Mucosa of descending colon (tissue), 3 donors: ENCODE data around the gene CHKB. TPM values are rescaled to one million over a fixed set of nuclear protein-coding genes. Genes with fewer than 3 reads are reported as not detected.
A peak's percentile ranks its signal among the peaks of the same experiment; 100 is the strongest.
"Not testable (repeated sequence)": the region's sequence is repeated elsewhere in the genome, so short reads cannot be mapped to it uniquely, and the experiment has no call there.

Source experiments
- ATAC-seq: fragments of 200-7000 bp; cut with Tn5 transposase; one replicate; pipeline ENCODE4 v1.9.1; 2020; ENCODE audit warnings: mild to moderate bottlenecking, moderate library complexity
- DNase-seq, 3 donors: peaks; one replicate each; pipeline ENCODE4 v3.0.0-alpha.2; 2020
- H3K36me3 ChIP-seq: fragments of 200-600 bp; one replicate; pipeline ENCODE4 v1.8.0; 2021; ENCODE audit warnings: low read depth, mild to moderate bottlenecking
- H3K4me1 ChIP-seq: fragments of 200-600 bp; one replicate; pipeline ENCODE4 v1.8.0; 2021; ENCODE audit warnings: low read depth, mild to moderate bottlenecking
- H3K4me3 ChIP-seq: fragments of 200-600 bp; one replicate; pipeline ENCODE4 v1.8.0; 2021; ENCODE audit warnings: mild to moderate bottlenecking
- H3K9me3 ChIP-seq: fragments of 200-600 bp; one replicate; pipeline ENCODE4 v1.8.0; 2021; ENCODE audit warnings: mild to moderate bottlenecking
- CTCF ChIP-seq: fragments of 200-600 bp; IDR thresholded peaks from one replicate; pipeline ENCODE4 v1.8.0; 2022; ENCODE audit warnings: antibody characterized with exemption, mild to moderate bottlenecking
- intact Hi-C, 2 donors: fragments of 100-400 bp; cut with DNase I in 1 of 2; cut with micrococcal nuclease in 1 of 2; formaldehyde crosslinking; loops; one replicate each; pipeline versions ENCODE4 v1.11.0 to v1.11.1; 2022; cut with DNase I, micrococcal nuclease
- total RNA-seq, 3 donors: library from RNA; stranded (reverse); fragmentation: NEBNext Ultra II Directional in 2 of 3; extraction: Animal tissue kit (Norgen Biotek cat#: 25700) in 2 of 3; gene quantifications; one replicate each; pipeline versions ENCODE4 v1.2.1 to v1.2.4, GENCODE V29; 2021 to 2023
- donor health status: DM: no; HTN: no; CAD: no; lungs with moderate emphysema.
- donor health status: DM: no; HTN: no; CAD: no.
- donor health status: DM: no; HTN: yes; CAD: no.

CHKB gene
- total RNA-seq, 3 donors from 2014 or later = 79.9 to 95.0 (median 80.9) TPM

- ATAC-seq = peak; percentile 83
- intact Hi-C loops = loop anchor here in 1 of 2 donors (5.0 kb wide), 1 partner anchor 96 kb away; the partner anchor contains the start of gene SCO2
- H3K4me1 ChIP-seq = peaks cover 26% of the 10 kb centered on the region
- no peaks in the 10 kb centered on the region for H3K36me3 ChIP-seq
- DNase-seq = peak; percentile 92 to 94 (median 93)
- no peak overlapping the region for H3K4me3 ChIP-seq
- no peak for TF ChIP-seq CTCF
- no peaks in the 10 kb centered on the region for H3K9me3 ChIP-seq
These were observed 40.2 kb upstream of the CHKB start for GRCh38 chr22:50622723-50623327.

- Histone ChIP-seq H3K9me3 (no peaks in the 10 kb centered on the region), H3K4me1 (peaks cover 22% of the 10 kb centered on the region), H3K4me3 (no peak overlapping the region), H3K36me3 (no peaks in the 10 kb centered on the region)
- no peak for TF ChIP-seq CTCF
- ATAC-seq (peak; percentile 30), DNase-seq (peak; percentile 71 to 75 (median 75))
- intact Hi-C loops = loop anchor here in 1 of 2 donors (5.0 kb wide), 1 partner anchor 95 kb away; the partner anchor contains the start of gene SCO2
These were observed 39.5 kb upstream of the CHKB start for GRCh38 chr22:50621948-50622722.

GRCh38 chr22:50621356-50621880 lies 38.8 kb upstream of the CHKB start:
- TF ChIP-seq CTCF = no peak
- peak in 2 of 3 donors; percentile 47 to 53 for DNase-seq

GRCh38 chr22:50620593-50621355 lies 38.1 kb upstream of the CHKB start:
- H3K36me3 ChIP-seq = no peaks in the 10 kb centered on the region
- DNase-seq (peak; percentile 58 to 95 (median 77)), ATAC-seq (peak; percentile 10)
- H3K4me1 ChIP-seq = peaks cover 18% of the 10 kb centered on the region
- intact Hi-C loops = loop anchor here in 1 of 2 donors (5.0 kb wide), 1 partner anchor 93 kb away; the partner anchor contains the start of gene SCO2
- TF ChIP-seq CTCF = peak; percentile 43
- no peaks in the 10 kb centered on the region for H3K9me3 ChIP-seq
- H3K4me3 ChIP-seq = no peak overlapping the region

More at GRCh38 chr22:50621356-50621880, 38.8 kb upstream of the CHKB start:
- H3K4me3 ChIP-seq = no peak overlapping the region
- no peaks in the 10 kb centered on the region for H3K36me3 ChIP-seq
- H3K4me1 ChIP-seq = peaks cover 18% of the 10 kb centered on the region
- ATAC-seq = peak; percentile 20
- H3K9me3 ChIP-seq = no peaks in the 10 kb centered on the region
- intact Hi-C loops = loop anchor here in 1 of 2 donors (5.0 kb wide), 1 partner anchor 94 kb away; the partner anchor contains the start of gene SCO2

GRCh38 chr22:50614296-50614695 lies 31.6 kb upstream of the CHKB start:
- H3K4me1 ChIP-seq = peaks cover 10% of the 10 kb centered on the region
- H3K4me3 ChIP-seq, H3K36me3 ChIP-seq, intact Hi-C loops, H3K9me3 ChIP-seq, ATAC-seq, DNase-seq: not testable (repeated sequence)
